ENCODE results near the gene NAT14.

GRCh38 chr19:55490478-55491432, 5.8 kb downstream of the NAT14 start:
- TF ChIP-seq POLR2A (IDR thresholded peaks at IDR 0.05; ENCODE audit: low read length) (no peak), GATA1 (IDR thresholded peaks at IDR 0.05; ENCODE audit: low read depth, low read length) (no peak)
